NCI-H748 (cell line): ENCODE measurements around the gene CDC42EP4.

Experiments
- DNase-seq: peaks from one replicate; lab custom pipeline; 2025; ENCODE audit not compliant: unreplicated experiment; lab: John Stamatoyannopoulos, UW

The CDC42EP4 gene, protein sequence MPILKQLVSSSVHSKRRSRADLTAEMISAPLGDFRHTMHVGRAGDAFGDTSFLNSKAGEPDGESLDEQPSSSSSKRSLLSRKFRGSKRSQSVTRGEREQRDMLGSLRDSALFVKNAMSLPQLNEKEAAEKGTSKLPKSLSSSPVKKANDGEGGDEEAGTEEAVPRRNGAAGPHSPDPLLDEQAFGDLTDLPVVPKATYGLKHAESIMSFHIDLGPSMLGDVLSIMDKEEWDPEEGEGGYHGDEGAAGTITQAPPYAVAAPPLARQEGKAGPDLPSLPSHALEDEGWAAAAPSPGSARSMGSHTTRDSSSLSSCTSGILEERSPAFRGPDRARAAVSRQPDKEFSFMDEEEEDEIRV

DNA sequence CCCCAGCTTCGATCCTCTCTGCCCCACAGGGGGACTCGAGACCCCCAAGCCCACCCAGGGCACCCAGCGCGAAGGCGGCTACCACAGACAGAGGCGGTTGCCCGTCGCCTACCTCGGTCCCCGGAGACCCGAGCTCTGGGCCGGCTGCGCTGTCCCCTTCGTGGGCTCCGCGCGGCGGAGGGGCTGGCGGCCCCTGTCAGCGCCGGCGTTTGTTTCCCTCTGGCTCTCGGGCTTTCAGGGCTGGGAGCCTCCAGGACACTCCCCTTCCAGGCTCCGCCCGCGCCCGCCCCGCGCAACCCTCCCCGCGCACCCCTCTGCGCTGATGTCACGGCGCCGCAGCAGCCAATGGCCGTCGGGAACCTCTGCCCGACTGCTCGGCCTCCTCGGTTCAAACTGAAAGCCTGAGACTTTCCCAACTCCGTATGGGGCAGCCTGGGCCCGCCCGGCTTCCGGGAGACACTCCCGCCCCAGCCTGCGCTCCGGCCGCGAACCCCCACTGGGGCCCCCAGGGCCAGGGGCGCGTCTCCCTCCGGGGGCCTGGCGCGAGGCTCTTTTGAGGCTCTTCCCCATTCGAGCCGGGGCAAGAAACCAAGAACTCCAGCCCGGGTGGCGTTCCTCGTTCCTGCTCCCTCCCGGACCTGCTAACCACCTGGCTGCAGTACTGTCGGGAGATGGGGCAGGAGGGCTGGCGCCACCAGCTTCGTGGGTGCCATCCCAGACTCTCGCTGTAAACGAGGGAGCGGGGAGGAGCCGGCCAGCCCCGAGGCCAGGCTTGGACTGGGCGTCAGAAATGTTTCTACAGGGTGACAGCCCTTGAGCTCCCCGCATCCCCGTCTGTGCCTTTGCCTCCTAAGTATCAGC, at the start of gene CDC42EP4:
CDC42EP4 (minus strand) TSS at position 221 of the 861 bp plus-strand sequence. CDS start 25,501 bp downstream, outside the sequence.
- peak; percentile 86 for DNase-seq

DNA sequence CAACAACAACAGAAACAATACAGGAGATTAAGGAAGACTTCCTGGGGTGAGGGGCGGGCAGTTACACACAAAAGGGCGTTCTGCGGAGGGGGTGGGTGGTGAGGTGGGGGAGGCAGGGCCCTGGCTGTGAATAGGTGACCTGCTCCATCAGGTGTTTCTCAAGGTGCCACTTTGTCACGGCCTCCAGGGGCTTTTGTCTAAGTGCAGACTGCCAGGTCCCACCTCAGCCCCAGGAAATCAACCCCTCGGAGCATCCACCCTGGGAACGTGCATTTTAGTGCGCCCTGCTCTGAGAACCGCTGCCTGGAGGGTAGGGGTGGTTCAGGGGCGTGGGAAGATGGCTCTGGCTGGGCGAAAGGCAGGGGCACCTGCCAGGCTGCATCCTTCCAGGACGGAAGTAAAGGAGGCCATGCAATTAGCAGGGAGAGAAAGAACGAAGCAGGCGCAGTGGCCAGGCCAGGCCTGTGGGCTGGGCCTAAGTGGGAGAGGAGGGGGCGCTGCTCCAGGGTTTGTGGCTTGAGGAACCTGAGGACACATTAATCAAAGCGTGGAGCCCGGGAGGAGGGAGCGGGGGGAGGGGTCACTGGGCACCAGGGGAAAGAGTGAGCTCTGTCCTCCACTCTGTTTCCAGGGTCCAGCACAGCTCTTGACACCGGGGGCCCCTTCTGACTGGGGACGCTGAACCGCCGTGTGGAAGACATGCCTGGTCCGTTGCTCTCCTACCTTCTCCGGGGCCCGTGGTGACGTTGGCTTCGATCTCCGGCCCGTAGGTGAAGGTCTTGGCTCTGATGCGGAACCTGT, 49.4 kb upstream of the CDC42EP4 start:
- DNase-seq = no peak

DNA sequence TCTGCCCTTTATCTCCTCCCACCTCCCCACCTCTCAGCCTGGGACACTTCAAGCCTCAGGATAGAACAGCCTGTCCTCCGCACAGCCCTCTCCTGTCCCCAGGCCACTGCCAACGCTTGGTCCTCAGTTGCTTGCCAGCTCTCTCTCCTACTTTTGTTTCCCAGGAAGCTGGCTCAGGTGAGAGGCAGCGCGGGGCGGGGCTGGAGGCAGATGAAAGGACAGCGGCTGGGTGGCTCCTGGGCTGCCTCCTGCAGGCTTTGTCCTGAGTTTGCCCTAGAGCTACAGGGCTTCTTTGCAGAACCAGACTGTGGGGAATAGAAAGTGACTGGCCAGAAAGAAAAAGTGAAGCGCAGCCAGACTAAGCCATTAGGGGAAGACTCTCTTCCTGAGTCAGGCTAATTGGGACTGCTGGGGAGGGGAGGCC, 48.2 kb upstream of the CDC42EP4 start:
- no peak for DNase-seq

DNA sequence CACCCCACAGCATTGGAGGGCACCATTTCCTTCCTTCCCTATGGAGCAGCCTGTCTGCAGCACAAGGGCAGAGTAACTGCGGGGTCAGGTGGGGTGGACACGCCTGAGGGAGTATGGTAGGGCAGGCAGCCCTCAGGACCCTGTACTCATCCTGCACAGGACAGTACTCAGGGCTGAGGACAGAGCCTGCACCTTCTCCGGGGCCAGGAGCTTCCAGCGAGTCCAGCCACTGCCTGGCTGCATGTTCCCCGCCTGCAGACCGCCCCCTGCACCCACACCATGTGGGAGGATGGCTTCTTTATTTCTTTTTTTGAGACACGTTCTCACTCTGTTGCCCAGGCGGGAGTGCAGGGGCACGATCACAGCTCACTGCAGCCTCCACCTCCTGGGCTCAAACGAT, 47.6 kb upstream of the CDC42EP4 start:
- DNase-seq = no peak

DNA sequence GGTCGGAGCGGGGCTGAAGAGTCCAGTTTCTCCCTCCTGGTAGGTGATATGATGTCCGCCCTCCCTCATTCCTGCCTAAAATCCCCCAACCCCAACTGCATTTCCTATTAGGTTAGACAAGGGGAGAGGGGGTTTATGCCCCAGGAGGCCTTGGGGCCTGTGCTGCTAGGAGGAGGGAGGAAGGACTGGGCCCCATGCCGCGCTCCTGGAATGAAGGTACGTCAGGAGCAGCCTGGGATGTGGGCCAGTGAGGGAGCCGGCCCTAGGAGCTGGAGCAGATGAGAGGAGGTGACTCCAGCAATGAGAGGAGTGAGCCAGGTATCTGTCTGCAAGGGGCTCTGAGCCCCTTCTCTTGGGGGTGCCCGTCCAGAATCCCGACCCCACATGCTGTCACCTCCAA, 46.9 kb upstream of the CDC42EP4 start:
- no peak for DNase-seq

DNA sequence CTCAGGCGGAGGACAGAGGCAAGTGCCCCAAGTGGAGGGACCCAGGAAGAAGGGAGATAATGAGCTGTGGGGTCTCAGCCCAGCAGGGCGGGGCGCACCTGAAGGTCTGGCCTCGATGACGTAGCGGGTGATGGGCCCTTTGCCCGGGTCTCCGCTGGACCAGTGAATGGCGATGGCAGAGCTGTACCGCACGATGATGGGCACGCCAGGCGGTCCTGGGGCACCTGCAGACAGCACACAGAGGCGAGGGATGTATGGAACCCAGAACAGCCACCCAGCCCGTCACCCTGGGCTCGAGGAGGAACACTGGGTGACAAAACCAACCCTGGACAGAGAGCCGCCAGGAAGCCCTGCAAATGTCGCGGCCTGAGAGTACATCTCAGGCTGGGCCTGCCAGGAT, 46.2 kb upstream of the CDC42EP4 start:
- no peak for DNase-seq

DNA sequence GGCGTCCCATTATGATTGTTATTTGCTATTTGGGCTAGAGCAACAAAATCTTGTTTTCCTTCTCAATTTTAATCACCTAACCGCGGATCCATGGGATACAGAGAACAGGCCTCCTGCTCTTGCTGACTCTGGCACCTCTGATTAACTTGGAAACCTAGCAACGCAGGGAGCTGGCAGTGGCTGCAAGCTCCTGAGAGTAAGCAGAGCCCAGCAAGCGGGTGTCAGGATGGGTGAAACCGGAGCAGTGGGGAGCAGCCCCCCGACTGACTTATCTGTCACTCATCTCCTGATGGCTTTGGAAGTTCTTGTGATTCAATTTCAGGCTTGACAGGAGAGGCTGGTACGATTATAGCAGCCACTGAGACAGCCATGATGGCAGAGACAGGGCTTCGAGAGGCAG, 45.5 kb upstream of the CDC42EP4 start:
- no peak for DNase-seq

DNA sequence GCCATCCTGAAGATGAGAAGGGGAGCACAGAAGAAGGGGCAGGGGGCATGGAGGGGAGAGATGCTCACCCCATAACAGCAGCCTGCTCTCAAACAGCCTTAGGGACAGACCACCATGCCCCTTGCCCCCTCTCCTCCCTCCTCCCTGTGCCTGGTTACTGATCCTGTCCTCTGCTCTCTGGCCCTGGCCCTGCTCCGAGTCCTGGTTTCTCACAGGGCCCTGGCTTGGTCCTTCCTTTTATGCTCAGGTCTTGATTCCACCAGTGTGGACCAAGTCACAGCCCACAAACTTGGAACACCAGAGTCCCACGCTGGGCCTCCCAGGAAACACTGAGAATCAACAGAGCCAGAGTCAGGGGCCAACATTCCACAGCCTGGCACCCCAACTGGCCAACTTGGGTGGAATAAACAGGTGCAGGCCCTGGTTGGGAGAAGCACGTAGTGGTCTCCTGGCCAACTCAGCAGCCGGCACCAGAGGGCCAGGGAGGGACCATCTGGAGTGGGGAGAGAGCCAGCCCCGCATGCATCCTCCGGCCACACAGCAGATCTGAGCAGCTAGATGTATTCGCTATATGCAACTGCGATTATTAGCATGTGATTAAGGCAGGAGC, 44.9 kb upstream of the CDC42EP4 start:
- DNase-seq = no peak

DNA sequence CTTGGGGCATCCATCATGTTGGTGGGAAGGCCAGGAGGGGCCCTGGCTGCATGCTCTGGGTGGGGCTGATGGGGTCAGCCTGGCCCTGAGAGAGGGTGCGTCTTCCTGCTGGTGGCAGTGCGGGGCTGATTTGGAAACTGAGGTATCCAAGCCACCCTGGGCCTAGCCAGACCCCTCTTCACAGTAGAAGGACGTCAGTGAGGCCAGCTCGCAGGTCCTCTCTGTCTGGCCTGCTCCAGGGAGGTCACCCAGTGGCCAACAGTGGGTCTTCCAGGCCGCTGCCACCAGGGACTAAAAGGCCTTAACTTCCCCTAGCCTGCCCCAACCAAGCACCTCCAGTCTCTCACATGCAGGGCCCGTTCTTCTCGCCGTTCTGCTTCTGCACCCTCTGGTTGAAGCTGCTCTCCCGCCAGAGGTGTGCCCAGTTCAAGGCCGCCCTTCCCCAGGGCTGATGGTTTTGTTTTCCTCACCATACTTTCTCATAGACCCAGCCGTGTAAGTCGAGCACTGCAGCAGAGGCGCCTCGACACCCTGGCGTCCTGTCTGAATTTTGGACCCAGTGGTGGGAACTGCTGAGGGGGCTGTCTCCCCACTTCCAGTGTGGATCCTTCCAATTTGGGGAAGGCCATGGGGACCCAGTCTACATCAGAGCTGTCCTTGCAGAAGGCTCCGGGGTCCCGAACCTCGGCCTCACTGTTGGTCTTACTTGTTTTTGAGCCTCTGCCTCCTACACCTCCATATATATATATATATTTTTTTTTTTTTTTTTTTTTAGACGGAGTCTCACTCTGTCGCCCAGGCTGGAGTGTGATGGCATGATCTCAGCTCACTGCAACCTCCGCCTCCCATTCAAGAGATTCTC, 42.9 kb upstream of the CDC42EP4 start:
- DNase-seq = no peak

DNA sequence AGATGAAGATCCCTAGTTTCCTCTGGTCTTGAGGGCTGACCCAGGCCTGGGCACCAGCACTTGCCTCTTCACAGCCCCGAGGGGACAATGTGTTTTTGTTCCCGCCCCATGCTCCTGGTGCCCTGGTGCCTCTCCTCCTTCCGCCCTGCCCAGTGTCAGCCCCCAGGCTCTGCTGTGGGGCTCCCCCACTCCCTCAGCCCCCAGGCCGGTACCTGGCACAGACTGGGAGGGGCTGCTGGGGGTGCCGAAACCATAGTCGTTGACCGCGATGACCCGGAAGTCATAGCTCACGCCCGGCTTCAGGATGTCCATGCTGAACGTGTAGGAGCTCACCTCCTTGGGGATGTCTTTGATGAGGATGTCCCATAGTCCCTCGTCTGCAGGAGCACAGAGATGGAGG, 40.5 kb upstream of the CDC42EP4 start:
- no peak for DNase-seq

DNA sequence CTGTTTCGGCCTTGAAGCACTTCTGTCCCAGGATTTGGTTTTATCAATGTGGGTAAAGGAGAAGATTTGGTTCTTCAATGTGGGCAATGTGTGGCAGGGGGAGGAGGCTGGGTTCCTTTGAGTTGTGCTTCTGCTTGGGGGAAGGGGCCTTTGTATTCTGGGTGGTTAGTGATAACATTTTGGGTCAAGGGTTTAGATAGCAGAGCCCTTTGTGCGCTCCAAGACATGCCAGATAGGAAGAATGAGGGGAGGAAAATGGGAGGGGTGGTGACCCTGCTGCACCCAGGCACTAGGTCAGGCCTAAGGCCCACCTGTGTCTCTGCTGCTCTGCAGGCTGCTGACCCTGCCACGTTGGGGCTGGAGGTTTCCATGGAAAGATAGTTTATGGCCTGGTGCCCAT, 40.0 kb upstream of the CDC42EP4 start:
- DNase-seq = no peak

DNA sequence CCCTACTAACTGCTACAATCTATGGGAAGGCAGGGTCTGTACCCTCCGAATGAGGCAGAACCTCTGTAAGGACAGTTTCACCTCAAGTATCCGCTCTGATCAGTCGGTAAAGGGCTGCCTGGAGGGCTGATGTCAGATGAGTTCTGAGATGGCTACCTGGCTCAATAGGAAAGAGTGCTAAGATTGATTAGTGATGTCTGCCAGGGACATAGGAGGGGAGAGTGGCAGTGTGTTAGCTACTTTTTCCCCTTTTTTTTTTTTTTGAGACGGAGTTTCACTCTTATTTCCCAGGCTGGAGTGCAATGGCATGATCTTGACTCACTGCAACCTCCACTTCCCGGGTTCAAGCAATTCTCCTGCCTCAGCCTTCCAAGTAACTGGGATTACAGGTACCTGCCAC, 39.1 kb upstream of the CDC42EP4 start:
- DNase-seq = no peak

DNA sequence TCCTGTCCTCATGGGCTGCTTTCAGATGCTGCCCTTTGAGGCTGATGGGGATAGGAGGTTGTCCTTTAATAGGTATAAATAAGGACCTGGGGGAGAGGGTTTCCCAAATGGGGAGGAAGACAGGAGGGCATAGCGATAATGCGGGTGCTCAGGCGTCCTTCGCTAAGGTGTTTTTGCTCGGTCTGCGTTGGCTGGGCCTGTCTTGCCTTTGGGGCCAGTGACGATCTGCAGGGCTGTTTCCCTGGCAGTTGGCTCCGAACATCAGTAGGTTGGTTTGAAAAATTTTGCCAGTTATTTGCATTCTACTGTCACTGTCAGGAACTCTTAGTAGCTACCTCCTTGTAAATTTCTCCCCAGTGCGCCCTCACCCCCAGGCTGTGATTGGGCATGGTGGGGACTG, 37.8 kb upstream of the CDC42EP4 start:
- DNase-seq = no peak

DNA sequence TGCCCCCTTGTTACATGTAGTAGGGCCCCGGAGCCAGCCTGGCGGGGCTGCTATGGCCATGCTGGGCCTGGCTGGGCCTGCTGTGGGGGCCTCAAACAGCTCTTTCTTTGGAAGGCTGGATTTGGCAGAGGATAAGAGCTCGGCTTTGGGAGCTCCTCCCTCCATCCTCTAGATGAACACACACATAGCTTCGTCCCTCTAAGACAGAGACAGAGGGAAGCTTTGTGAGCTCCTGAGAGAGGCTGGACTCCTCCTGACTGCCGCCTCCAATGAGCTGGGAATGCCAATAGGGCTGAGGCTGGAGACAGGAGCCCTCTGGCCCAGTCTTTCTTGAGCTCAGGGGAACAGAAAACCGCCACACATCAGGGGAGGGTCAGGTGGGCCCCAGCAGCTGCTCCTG, 37.3 kb upstream of the CDC42EP4 start:
- DNase-seq = no peak

DNA sequence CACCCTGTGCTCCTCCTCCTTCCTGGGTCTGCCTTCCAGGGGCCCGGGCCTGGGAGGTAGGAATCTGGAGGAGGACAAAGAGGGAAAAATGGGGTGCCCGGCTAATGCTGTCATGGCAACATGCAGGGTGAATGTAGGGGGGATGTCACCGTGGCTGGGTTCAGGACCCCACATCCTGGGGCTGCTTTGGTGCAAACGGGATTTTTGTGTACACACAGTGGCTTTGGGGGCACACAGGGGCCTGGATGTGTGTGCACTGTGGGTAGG, 37.0 kb upstream of the CDC42EP4 start:
- no peak for DNase-seq

DNA sequence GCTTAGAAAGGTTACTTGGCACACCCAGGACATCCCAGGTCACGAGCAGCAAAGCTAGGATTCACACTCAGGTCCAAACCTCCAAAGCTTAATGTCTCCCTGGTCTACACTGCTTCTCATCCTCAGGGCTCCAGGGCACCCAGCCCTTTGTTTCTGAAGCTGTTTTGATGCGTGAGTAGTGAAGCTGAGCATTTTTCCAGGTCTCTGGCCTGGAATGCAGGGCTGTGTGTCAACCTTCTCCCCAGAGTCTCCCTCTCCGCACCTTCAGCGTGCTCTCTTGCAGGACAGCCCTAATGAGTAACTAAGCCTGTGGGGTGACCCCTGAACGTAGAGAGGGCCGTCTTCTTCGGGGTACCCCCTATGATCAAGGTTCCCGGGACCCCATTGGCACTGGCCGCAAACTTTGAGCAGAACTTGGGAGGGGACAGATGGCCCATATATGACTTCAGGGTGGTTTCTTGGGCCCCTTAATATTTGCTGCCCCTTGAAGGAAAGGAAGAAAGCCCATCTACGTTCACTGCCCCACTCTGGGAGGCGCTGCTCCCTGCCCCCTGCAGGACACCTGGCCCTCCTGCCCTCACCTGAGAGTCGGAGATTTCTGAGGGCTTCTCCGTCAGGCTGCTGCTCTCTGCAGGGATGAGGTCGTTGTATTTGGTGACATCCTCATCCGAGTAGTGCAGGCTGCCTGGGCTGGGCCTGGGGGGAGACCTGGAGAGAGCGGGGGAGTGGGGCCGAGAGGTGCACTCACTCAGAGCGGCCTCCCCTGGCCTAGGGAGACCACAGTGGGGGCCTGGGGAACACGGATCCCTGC, 36.4 kb upstream of the CDC42EP4 start:
- no peak for DNase-seq

DNA sequence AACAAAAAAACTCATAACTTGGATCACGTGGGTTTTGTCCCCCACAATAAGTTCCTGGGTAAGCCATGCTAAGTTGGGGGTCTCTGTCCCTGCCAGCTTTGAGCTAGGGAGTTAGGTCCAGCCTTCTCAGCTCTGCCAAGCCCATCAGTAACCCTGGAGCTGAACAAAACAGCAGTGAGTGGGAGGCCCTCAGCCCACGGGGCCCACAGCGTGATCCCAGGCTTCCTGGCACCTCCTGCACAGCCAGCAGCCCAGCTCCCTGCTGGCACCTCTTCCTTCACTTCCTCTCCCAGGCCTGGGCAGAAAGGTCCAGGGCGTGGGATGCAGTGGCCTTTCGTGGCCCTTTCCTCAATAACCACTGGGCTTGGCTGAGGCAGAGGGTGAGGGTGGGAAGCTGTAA, 35.5 kb upstream of the CDC42EP4 start:
- DNase-seq = no peak

DNA sequence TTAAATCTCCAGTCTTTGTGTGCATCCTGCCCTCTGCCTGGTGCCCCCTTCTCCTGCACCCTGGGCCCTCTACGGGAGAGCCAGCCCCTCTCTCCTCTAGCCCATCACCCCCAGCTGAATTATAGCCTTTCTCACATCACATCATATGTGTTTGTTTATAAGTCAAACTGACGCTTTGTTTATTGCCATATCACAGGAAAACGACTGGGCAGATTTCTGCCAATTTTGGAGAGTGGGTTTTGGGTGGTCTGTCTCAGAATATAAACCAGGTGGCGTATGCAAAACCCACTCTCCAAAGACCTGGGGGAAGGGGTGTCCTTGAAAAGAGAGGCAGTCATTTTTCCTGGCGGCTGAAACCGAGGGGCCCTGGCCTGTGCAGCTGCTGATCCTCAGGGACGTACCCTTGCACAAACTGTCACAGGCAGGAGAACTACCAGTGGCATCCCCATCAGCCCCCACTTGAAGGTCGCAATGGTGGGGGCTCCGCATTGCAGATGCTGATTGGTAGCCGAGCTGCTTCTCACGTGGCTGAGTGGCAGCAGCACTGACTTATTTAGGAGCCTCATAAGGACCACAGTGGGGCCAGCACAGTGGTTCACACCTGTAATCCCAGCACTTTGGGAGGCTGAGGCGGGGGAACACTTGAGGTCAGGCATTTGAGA, 34.8 kb upstream of the CDC42EP4 start:
- DNase-seq = no peak
